Hematopoietic multipotent progenitor cell treated with erythropoietin and hydrocortisone succinate and interleukin-3 and kit ligand, for 17 days (in vitro differentiated cells): Measurements from ENCODE around the gene STRIP2.
A peak's percentile ranks its signal among the peaks of the same experiment; 100 is the strongest.
"Not testable (repeated sequence)": the region's sequence is repeated elsewhere in the genome, so short reads cannot be mapped to it uniquely, and the experiment has no call there.

ENCODE experiments used
- DNase-seq: peaks from one replicate; pipeline ENCODE4 v3.0.0-alpha.2; 2015; ENCODE audit warnings: low spot score

The STRIP2 gene

GRCh38 chr7:129423700-129424410, 10.4 kb upstream of the STRIP2 start:
- DNase-seq = peak; percentile 36

GRCh38 chr7:129426482-129426881, 7.8 kb upstream of the STRIP2 start:
- no peak for DNase-seq

GRCh38 chr7:129427526-129428045, 6.6 kb upstream of the STRIP2 start:
- DNase-seq = no peak

- no peak for DNase-seq
Observed at GRCh38 chr7:129431911-129432643, 2.2 kb upstream of the STRIP2 start.

- peak; percentile 17 for DNase-seq
Observed at GRCh38 chr7:129434675-129435318, 565 bp downstream of the STRIP2 start.

- DNase-seq = peak; percentile 23
Observed at GRCh38 chr7:129435414-129435829, 1.2 kb downstream of the STRIP2 start.

GRCh38 chr7:129436335-129436923, 2.2 kb downstream of the STRIP2 start:
- peak; percentile 44 for DNase-seq

- DNase-seq = no peak
Observed at GRCh38 chr7:129437190-129437589, 3.0 kb downstream of the STRIP2 start.

- no peak for DNase-seq
Observed at GRCh38 chr7:129438281-129438838, 4.1 kb downstream of the STRIP2 start.

- DNase-seq = peak; percentile 78
Observed at GRCh38 chr7:129438839-129439651, 4.8 kb downstream of the STRIP2 start.

- no peak for DNase-seq
Observed at GRCh38 chr7:129439963-129440625, 5.9 kb downstream of the STRIP2 start.

GRCh38 chr7:129443612-129444011, 9.4 kb downstream of the STRIP2 start:
- DNase-seq = no peak

- DNase-seq = not testable (repeated sequence)
Observed at GRCh38 chr7:129444776-129445175, 10.5 kb downstream of the STRIP2 start.

GRCh38 chr7:129446925-129447324, 12.7 kb downstream of the STRIP2 start:
- not testable (repeated sequence) for DNase-seq

GRCh38 chr7:129447445-129447844, 13.2 kb downstream of the STRIP2 start:
- not testable (repeated sequence) for DNase-seq

GRCh38 chr7:129448608-129449007, 14.4 kb downstream of the STRIP2 start:
- DNase-seq = not testable (repeated sequence)

GRCh38 chr7:129450295-129450694, 16.1 kb downstream of the STRIP2 start:
- no peak for DNase-seq

GRCh38 chr7:129452589-129453231, 18.5 kb downstream of the STRIP2 start:
- no peak for DNase-seq

- no peak for DNase-seq
Observed at GRCh38 chr7:129453510-129454248, 19.4 kb downstream of the STRIP2 start.

- DNase-seq = no peak
Observed at GRCh38 chr7:129454249-129454551, 20.0 kb downstream of the STRIP2 start.
